HCT116 (cell line): ENCODE data around the gene FNBP1L. TPM values are rescaled to one million over a fixed set of nuclear protein-coding genes. Genes with fewer than 3 reads are reported as not detected.

Source experiments
- ATAC-seq: fragments of 200-7000 bp; cut with Tn5 transposase; 2 replicates; pipeline ENCODE4 v1.9.1; 2020; ENCODE audit warnings: mild to moderate bottlenecking, moderate library complexity
- BruUV-seq: library from RNA; stranded (reverse); fragments of 400-500 nt; replicated peaks from 2 replicates; lab custom pipeline; 2021; lab: Mats Ljungman, UMichigan
- CTCF ChIA-PET: fragments of 300-600 bp; sonication (Branson Sonifier 250); formaldehyde crosslinking; loops from one replicate; lab custom pipeline; 2021; ENCODE audit warnings: antibody characterized with exemption; lab: Charles Lee
- POLR2A ChIA-PET: fragments of 300-600, 350-600 bp; sonication (Branson Sonifier 250); formaldehyde crosslinking; loops from one replicate; lab custom pipeline; 2021; ENCODE audit warnings: antibody characterized with exemption; lab: Charles Lee
- RAD21 ChIA-PET, 2 experiments: fragments of 300-600 bp; sonication (Branson Sonifier 250); formaldehyde crosslinking; loops; one replicate each; lab custom pipeline; 2023; ENCODE audit warnings: low total read pairs in 2 of 2; ENCODE audit not compliant: uncharacterized antibody in 2 of 2, unreplicated experiment in 2 of 2, low non-redundant PET in 1 of 2; lab: Charles Lee
- DNase-seq: peaks from one replicate; pipeline ENCODE4 v3.0.0-alpha.2; 2010; ENCODE audit warnings: low read depth, low spot score
- H2AFZ ChIP-seq: fragments of 200-600 bp; shearing (Covaris generic), sonication (generic); 2 replicates; pipeline ENCODE4 v1.6.1; 2017; ENCODE audit warnings: low read depth, mixed run types, mixed read lengths, antibody characterized with exemption, low read length; ENCODE audit not compliant: poor library complexity, severe bottlenecking
- H3K27ac ChIP-seq: 2 replicates; pipeline ENCODE4 v1.5.1; 2012; ENCODE audit warnings: low read depth, low read length
- H3K27me3 ChIP-seq: fragments of 200-600 bp; sonication (generic); 2 replicates; pipeline ENCODE4 v1.6.1; 2016; ENCODE audit warnings: mixed run types, low read length, mixed read lengths; ENCODE audit not compliant: insufficient read depth
- H3K36me3 ChIP-seq, 2 experiments: fragments of 200-500 bp in 1 of 2; fragments of 200-600 bp in 1 of 2; sonication (Bioruptor generic) in 1 of 2; sonication (generic) in 1 of 2; 2 replicates each; pipeline versions ENCODE4 v1.5.1 to v1.6.1; 2014 to 2016; ENCODE audit warnings: low read length in 2 of 2, inconsistent platforms in 1 of 2, mixed read lengths in 1 of 2, mixed run types in 1 of 2; ENCODE audit not compliant: insufficient read depth in 2 of 2, control insufficient read depth in 1 of 2
- H3K4me1 ChIP-seq, 2 experiments: fragments of 200-600 bp in 1 of 2; sonication (generic) in 1 of 2; 2 replicates each; pipeline versions ENCODE4 v1.5.1 to v1.6.1; 2012 to 2017; ENCODE audit warnings: low read length in 2 of 2, inconsistent platforms in 1 of 2, mild to moderate bottlenecking in 1 of 2, mixed read lengths in 1 of 2, mixed run types in 1 of 2, moderate library complexity in 1 of 2; ENCODE audit not compliant: insufficient read depth in 2 of 2, control insufficient read depth in 1 of 2
- H3K4me2 ChIP-seq: fragments of 200-600 bp; sonication (generic); 2 replicates; pipeline ENCODE4 v1.6.1; 2017; ENCODE audit warnings: mixed run types, low read length, mixed read lengths
- H3K4me3 ChIP-seq, 2 experiments: fragments of 200-600 bp in 1 of 2; sonication (generic) in 1 of 2; replicated peaks in 1 of 2; 2 replicates each; pipeline ENCODE4 v1.5.1; 2011 to 2016; ENCODE audit warnings: low read length in 2 of 2, control low read depth in 1 of 2, low read depth in 1 of 2, mild to moderate bottlenecking in 1 of 2, mixed read lengths in 1 of 2, mixed run types in 1 of 2
- H3K79me2 ChIP-seq: fragments of 200-600 bp; sonication (generic); 2 replicates; pipeline ENCODE4 v1.6.1; 2017; ENCODE audit warnings: mild to moderate bottlenecking, mixed run types, low read length, moderate library complexity, mixed read lengths; ENCODE audit not compliant: insufficient read depth
- H3K9ac ChIP-seq: fragments of 200-600 bp; sonication (generic); 2 replicates; pipeline ENCODE4 v1.6.1; 2016; ENCODE audit warnings: low read length, mixed read lengths
- H3K9me2 ChIP-seq: fragments of 200-600 bp; sonication (generic), shearing (Covaris generic); 2 replicates; pipeline ENCODE4 v1.6.1; 2017; ENCODE audit warnings: mixed run types, mild to moderate bottlenecking, moderate library complexity; ENCODE audit not compliant: insufficient read depth
- H3K9me3 ChIP-seq, 2 experiments: fragments of 200-500 bp in 1 of 2; fragments of 200-600 bp in 1 of 2; sonication (Bioruptor generic) in 1 of 2; sonication (generic) in 1 of 2; 2 replicates each; pipeline ENCODE4 v1.6.1; 2014 to 2017; ENCODE audit warnings: low read length in 2 of 2, mixed read lengths in 2 of 2, inconsistent platforms in 1 of 2, low read depth in 1 of 2, mild to moderate bottlenecking in 1 of 2, mixed run types in 1 of 2, moderate library complexity in 1 of 2; ENCODE audit not compliant: control insufficient read depth in 1 of 2, insufficient read depth in 1 of 2
- H4K20me1 ChIP-seq: fragments of 200-600 bp; sonication (generic), shearing (Covaris generic); 2 replicates; pipeline ENCODE4 v1.6.1; 2017; ENCODE audit warnings: mixed run types, mild to moderate bottlenecking, moderate library complexity; ENCODE audit not compliant: insufficient read depth
- CBX3 ChIP-seq: IDR thresholded peaks from 2 replicates; pipeline ENCODE4 v1.6.1; 2012; ENCODE audit warnings: low read depth
- CTCF ChIP-seq, 3 experiments: fragments of 200-600 bp in 1 of 3; sonication (generic) in 1 of 3; IDR thresholded peaks in 2 of 3; conservative IDR thresholded peaks in 1 of 3; 2 replicates each; pipeline ENCODE4 v1.5.1; 2012 to 2017; ENCODE audit warnings: low read depth in 2 of 3, low read length in 2 of 3, antibody characterized with exemption in 1 of 3, borderline replicate concordance in 1 of 3, control low read depth in 1 of 3, mild to moderate bottlenecking in 1 of 3, mixed read lengths in 1 of 3, mixed run types in 1 of 3, moderate library complexity in 1 of 3; ENCODE audit not compliant: insufficient read depth in 1 of 3
- EGR1 ChIP-seq: IDR thresholded peaks from 2 replicates; pipeline ENCODE4 v1.6.1; 2012; ENCODE audit warnings: low read depth
- EZH2phosphoT487 ChIP-seq: fragments of 200-600 bp; IDR thresholded peaks from 2 replicates; pipeline ENCODE4 v1.6.1; 2018; ENCODE audit warnings: antibody characterized with exemption, borderline replicate concordance
- RAD21 ChIP-seq: IDR thresholded peaks from 2 replicates; pipeline ENCODE4 v1.6.1; 2012; ENCODE audit warnings: low read depth, mild to moderate bottlenecking
- REST ChIP-seq: IDR thresholded peaks from 2 replicates; pipeline ENCODE4 v1.6.1; 2012; ENCODE audit warnings: low read depth
- SP1 ChIP-seq: IDR thresholded peaks from 2 replicates; pipeline ENCODE4 v1.6.1; 2012; ENCODE audit warnings: low read depth
- intact Hi-C: fragments of 100-400 bp; cut with micrococcal nuclease; formaldehyde crosslinking; loops from 2 replicates; pipeline ENCODE4 v1.10.0; 2022
- total RNA-seq: library from RNA; stranded (reverse); gene quantifications from one replicate; pipeline ENCODE4 v1.2.1, GENCODE V29; 2021; ENCODE audit not compliant: unreplicated experiment

The FNBP1L gene
- total RNA-seq, 1 experiment from 2014 or later = 26.1 TPM

- TF ChIP-seq CTCF (IDR thresholded peaks at IDR 0.05 in 2 of 3, conservative IDR thresholded peaks at IDR 0.05 in 1 of 3; ENCODE audit: borderline replicate concordance in 1 of 3, insufficient read depth in 1 of 3, low read depth in 2 of 3, low read length in 2 of 3) = no peak
- TF ChIP-seq RAD21 = no peak
- TF ChIP-seq EGR1 = no peak
- TF ChIP-seq REST = no peak
- no peak for TF ChIP-seq SP1
- TF ChIP-seq, all 23 proteins: peak for 0
These were observed 41.8 kb downstream of the FNBP1L start (continued) for GRCh38 chr1:93489756-93490155.

GRCh38 chr1:93490357-93490756 lies 42.4 kb downstream of the FNBP1L start:
- no TSS peak for BruUV-seq
- H3K9me2 ChIP-seq = no peaks in the 10 kb centered on the region
- POLR2A ChIA-PET = no interaction called here
- H3K79me2 ChIP-seq = peaks cover 29% of the 10 kb centered on the region
- RAD21 ChIA-PET = no interaction called here
- H3K4me3 ChIP-seq = no peak overlapping the region
- TF ChIP-seq CTCF (IDR thresholded peaks at IDR 0.05 in 2 of 3, conservative IDR thresholded peaks at IDR 0.05 in 1 of 3; ENCODE audit: borderline replicate concordance in 1 of 3, insufficient read depth in 1 of 3, low read depth in 2 of 3, low read length in 2 of 3) = no peak
- TF ChIP-seq EZH2phosphoT487 = no peak
- no peak for TF ChIP-seq CBX3
- TF ChIP-seq, all 23 proteins: peak for 0
- no peak overlapping the region for H2AFZ ChIP-seq
- H3K36me3 ChIP-seq = no peaks in the 10 kb centered on the region
- no peak for ATAC-seq
- H3K9ac ChIP-seq = no peak overlapping the region
- intact Hi-C loops = no loop called here
- peaks cover 5% of the 10 kb centered on the region; the same call in 1 of the 2 replicates for H4K20me1 ChIP-seq
- H3K4me2 ChIP-seq = no peak overlapping the region
- CTCF ChIA-PET = no interaction called here
- no peak overlapping the region for H3K27ac ChIP-seq
- H3K27me3 ChIP-seq = no peaks in the 10 kb centered on the region
- no peaks in the 10 kb centered on the region for H3K4me1 ChIP-seq
- DNase-seq = no peak
- no peaks in the 10 kb centered on the region for H3K9me3 ChIP-seq
